K562 (cell line): Measurements from ENCODE around the gene ZNF219. TPM values are rescaled to one million over a fixed set of nuclear protein-coding genes. Genes with fewer than 3 reads are reported as not detected.

ENCODE experiments used
- CTCFL ChIP-seq: IDR thresholded peaks from 2 replicates; pipeline ENCODE4 v1.6.1; 2011; ENCODE audit warnings: borderline replicate concordance, low read depth, mild to moderate bottlenecking, moderate library complexity, low read length; ENCODE audit not compliant: insufficient read depth, poor library complexity, severe bottlenecking
- DEAF1 ChIP-seq: fragments of 450-650 bp; formaldehyde crosslinking; IDR thresholded peaks from 2 replicates; pipeline ENCODE4 v1.4.0; 2020; ENCODE audit warnings: mild to moderate bottlenecking, moderate library complexity
- EZH2 ChIP-seq: IDR thresholded peaks from 2 replicates; pipeline ENCODE4 v1.6.1; 2012; ENCODE audit warnings: low read depth, mild to moderate bottlenecking, inconsistent platforms, low read length, borderline replicate concordance
- GTF2B ChIP-seq: IDR thresholded peaks from 2 replicates; pipeline ENCODE4 v1.6.1; 2011; ENCODE audit not compliant: insufficient read length; ENCODE audit errors: extremely low read depth
- JUND ChIP-seq, 2 experiments: IDR thresholded peaks; 2 replicates in 1 of 2; 3 replicates in 1 of 2; pipeline ENCODE4 v1.6.1; 2011; ENCODE audit warnings: borderline replicate concordance in 2 of 2, low read depth in 2 of 2, low read length in 2 of 2, improper control_type of control experiment in 1 of 2, missing biosample characterization in 1 of 2, missing genetic modification characterization in 1 of 2, missing genetic modification reagents in 1 of 2
- NFXL1 ChIP-seq: fragments of 450-650 bp; formaldehyde crosslinking; IDR thresholded peaks from 2 replicates; pipeline ENCODE4 v1.4.0; 2021; ENCODE audit warnings: mild to moderate bottlenecking
- POLR2AphosphoS2 ChIP-seq: IDR thresholded peaks from 2 replicates; pipeline ENCODE4 v1.6.1; 2012; ENCODE audit warnings: low read length, improper control_type of control experiment
- STAG1 ChIP-seq: sonication (generic); formaldehyde crosslinking; IDR thresholded peaks from 2 replicates; pipeline ENCODE4 v1.5.0; 2020; ENCODE audit warnings: missing genetic modification reagents, borderline replicate concordance
- TFAP4 ChIP-seq: sonication (generic); formaldehyde crosslinking; IDR thresholded peaks from 2 replicates; pipeline ENCODE4 v1.8.0; 2022; ENCODE audit warnings: missing genetic modification reagents, mild to moderate bottlenecking, moderate library complexity, borderline replicate concordance
- ZBTB33 ChIP-seq: sonication (generic); formaldehyde crosslinking; IDR thresholded peaks from 2 replicates; pipeline ENCODE4 v1.8.1; 2023; ENCODE audit warnings: mild to moderate bottlenecking, missing genetic modification reagents
- ZBTB5 ChIP-seq: fragments of 450-650 bp; IDR thresholded peaks from 2 replicates; pipeline ENCODE4 v1.6.1; 2017; ENCODE audit warnings: antibody characterized with exemption
- ZFP36 ChIP-seq: fragments of 150-350 bp; IDR thresholded peaks from 2 replicates; pipeline ENCODE4 v1.6.1; 2018; ENCODE audit warnings: low read length, low read depth; ENCODE audit not compliant: partially characterized antibody
- ZNF224 ChIP-seq: sonication (generic); formaldehyde crosslinking; IDR thresholded peaks from 2 replicates; pipeline ENCODE4 v1.8.0; 2022; ENCODE audit warnings: mild to moderate bottlenecking, missing genetic modification reagents
- ZNF277 ChIP-seq: fragments of 250-450 bp; sonication (Bioruptor Pico); IDR thresholded peaks from 2 replicates; pipeline ENCODE4 v1.8.0; 2022; ENCODE audit warnings: inconsistent platforms, mild to moderate bottlenecking, moderate library complexity, borderline replicate concordance
- polyA plus RNA-seq, 8 experiments: library from polyadenylated mRNA; depleted of rRNA in 4 of 8; stranded (reverse) in 5 of 8; unstranded in 3 of 8; fragments of >200 nt; fragmentation: Nextera tagmentation in 2 of 8; fragmentation: Illumina TruSeq in 1 of 8; extraction: Ambion mirVana in 2 of 8; extraction: Trizol in 1 of 8; gene quantifications; 2 replicates each; pipeline versions ENCODE4 v1.2.1 to v1.2.3, GENCODE V29; 2011 to 2014; ENCODE audit warnings: inconsistent platforms in 1 of 8, missing spikeins in 1 of 8
- total RNA-seq, 7 experiments: library from RNA; depleted of rRNA in 6 of 7; stranded (reverse); fragments of >200 nt in 6 of 7; fragmentation: Illumina TruSeq in 2 of 7; extraction: Trizol in 2 of 7; gene quantifications; 2 replicates each; pipeline versions ENCODE4 v1.2.1 to v1.2.3, GENCODE V29; 2011 to 2021; ENCODE audit warnings: low replicate concordance in 1 of 7

ZNF219 gene
- total and polyA plus RNA-seq, 9 of the 15 experiments (the other 6 are each of a cell fraction or from before 2014, with no cell fraction given): 0.29 to 10.6 (median 2.8) TPM

- TF ChIP-seq CTCFL: peak; percentile 20
- TF ChIP-seq ZBTB5: no peak
- no peak for TF ChIP-seq GTF2B
- TF ChIP-seq TFAP4 (CRISPR knock-in tag): peak; percentile 44; the same call in 1 of the 2 replicates
- TF ChIP-seq NFXL1 (CRISPR knock-in tag): no peak
- peak; percentile 47; the same call in 1 of the 2 replicates for TF ChIP-seq JUND (IDR thresholded peaks at IDR 0.05; ENCODE audit: borderline replicate concordance, low read depth, low read length)
- no peak; the same call in 2 of the 3 replicates for TF ChIP-seq JUND (tag; IDR thresholded peaks at IDR 0.05; ENCODE audit: borderline replicate concordance, low read depth, low read length)
- no peak for TF ChIP-seq POLR2AphosphoS2
- peak; percentile 78; the same call in 1 of the 2 replicates for TF ChIP-seq STAG1 (CRISPR knock-in tag)
- no peak for TF ChIP-seq ZNF277
- peak; percentile 81 for TF ChIP-seq DEAF1 (CRISPR knock-in tag)
- no peak for TF ChIP-seq ZFP36
- TF ChIP-seq ZNF224: no peak
- peak; percentile 98 for TF ChIP-seq ZBTB33 (CRISPR knock-in tag)
- TF ChIP-seq EZH2: no peak
Observed at GRCh38 chr14:21092273-21093011, 6.0 kb downstream of the ZNF219 start (continued).
